ENCODE data around the gene PLOD1. TPM values are rescaled to one million over a fixed set of nuclear protein-coding genes. Genes with fewer than 3 reads are reported as not detected.

The PLOD1 gene
- total RNA-seq, 2 donors from 2014 or later = 71.5 to 81.8 TPM

DNA sequence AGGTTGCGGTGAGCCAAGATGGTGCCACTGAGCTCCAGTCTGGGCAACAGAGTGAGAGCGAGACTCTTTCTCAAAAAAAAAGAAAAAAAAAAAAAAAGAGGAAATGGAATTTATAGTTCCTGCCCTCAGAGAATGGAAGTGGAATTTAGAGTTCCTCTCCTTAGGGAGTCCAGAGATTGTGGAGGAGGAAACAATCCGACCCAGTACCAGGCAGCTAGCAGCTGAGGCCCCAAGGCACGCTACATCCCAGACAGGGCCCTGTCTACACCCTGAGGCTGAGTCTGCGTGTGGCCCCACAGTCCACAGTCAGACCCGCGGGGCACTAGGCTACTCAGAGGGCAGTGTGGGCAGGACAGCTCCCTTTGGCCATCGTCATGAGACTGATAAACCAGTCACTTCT is 43.8 kb downstream of the PLOD1 start:
- H3K27ac ChIP-seq (ENCODE audit: low read depth, low read length) = no peak overlapping the region

DNA sequence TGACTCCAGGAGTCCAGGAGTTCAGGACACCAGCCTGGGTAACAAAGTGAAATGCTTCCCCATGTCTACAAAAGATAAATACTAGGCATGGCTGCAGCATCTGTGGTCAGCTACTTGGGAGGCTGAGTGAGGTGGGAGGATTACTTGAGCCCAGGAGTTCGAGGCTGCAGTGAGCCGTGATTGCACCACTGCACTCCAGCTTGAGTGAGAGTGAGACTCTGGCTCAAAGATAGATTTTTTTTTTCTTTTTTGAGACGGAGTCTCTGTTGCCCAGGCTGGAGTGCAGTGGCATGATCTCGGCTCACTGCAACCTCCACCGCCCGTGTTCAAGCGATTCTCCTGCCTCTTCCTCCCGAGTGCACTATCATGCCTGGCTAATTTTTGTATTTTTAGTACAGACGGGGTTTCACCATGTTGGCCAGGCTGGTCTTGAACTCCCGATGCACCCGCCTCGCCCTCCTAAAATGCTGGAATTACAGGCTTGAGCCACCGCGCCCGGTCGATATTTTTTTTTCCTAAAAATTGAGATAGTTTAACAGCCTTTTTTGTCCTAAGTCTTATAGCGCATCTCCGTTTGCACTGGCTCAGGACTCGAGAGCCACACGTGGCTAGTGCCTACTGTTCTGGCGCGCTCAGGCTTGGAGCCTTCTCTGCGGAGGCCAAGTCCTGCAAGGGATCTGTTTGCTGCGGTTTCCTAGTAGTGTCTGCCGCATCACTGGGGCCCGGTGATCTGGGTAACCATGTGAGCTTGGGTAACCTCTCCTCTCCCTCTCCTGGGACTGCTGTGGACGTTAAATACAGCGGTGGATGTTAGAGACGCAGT is 44.7 kb downstream of the PLOD1 start:
- peak overlapping the region; percentile 96 for H3K4me3 Mint-ChIP-seq

More for the DNA sequence above, 43.8 kb downstream of the PLOD1 start:
- no peaks in the 10 kb centered on the region for H3K9me3 Mint-ChIP-seq
- Histone ChIP-seq H3K9me3 (ENCODE audit: control insufficient read depth, low read length) (no peaks in the 10 kb centered on the region), H3K4me3 (ENCODE audit: low read length) (no peak overlapping the region), H3K4me1 (ENCODE audit: control insufficient read depth, insufficient read depth, low read length) (no peaks in the 10 kb centered on the region), H3K9ac (ENCODE audit: extremely low read depth, low read length, poor library complexity, severe bottlenecking) (no peak overlapping the region), H3K27me3 (ENCODE audit: control insufficient read depth, insufficient read depth, low read length, poor library complexity, severe bottlenecking) (no peaks in the 10 kb centered on the region), H3K36me3 (ENCODE audit: control insufficient read depth, insufficient read depth, low read length) (peaks cover 28% of the 10 kb centered on the region)
- peaks cover 16% of the 10 kb centered on the region for H3K4me1 Mint-ChIP-seq
- 96 to 98% methylated on average over 6 to 8 of the region's 8 CpGs for WGBS, 2 experiments (ENCODE audit: insufficient coverage in 1 of 2, insufficient read length in 1 of 2)
- no peaks in the 10 kb centered on the region for H3K27me3 Mint-ChIP-seq (ENCODE audit: insufficient read depth)
- TF ChIP-seq, protein P1, sequence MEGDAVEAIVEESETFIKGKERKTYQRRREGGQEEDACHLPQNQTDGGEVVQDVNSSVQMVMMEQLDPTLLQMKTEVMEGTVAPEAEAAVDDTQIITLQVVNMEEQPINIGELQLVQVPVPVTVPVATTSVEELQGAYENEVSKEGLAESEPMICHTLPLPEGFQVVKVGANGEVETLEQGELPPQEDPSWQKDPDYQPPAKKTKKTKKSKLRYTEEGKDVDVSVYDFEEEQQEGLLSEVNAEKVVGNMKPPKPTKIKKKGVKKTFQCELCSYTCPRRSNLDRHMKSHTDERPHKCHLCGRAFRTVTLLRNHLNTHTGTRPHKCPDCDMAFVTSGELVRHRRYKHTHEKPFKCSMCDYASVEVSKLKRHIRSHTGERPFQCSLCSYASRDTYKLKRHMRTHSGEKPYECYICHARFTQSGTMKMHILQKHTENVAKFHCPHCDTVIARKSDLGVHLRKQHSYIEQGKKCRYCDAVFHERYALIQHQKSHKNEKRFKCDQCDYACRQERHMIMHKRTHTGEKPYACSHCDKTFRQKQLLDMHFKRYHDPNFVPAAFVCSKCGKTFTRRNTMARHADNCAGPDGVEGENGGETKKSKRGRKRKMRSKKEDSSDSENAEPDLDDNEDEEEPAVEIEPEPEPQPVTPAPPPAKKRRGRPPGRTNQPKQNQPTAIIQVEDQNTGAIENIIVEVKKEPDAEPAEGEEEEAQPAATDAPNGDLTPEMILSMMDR (conservative IDR thresholded peaks at IDR 0.05) = no peak
- H3K4me3 Mint-ChIP-seq = no peak overlapping the region
- no peak overlapping the region for H3K27ac Mint-ChIP-seq
- DNase-seq = no peak
- H3K36me3 Mint-ChIP-seq (ENCODE audit: low read depth) = peaks cover 25% of the 10 kb centered on the region

DNA sequence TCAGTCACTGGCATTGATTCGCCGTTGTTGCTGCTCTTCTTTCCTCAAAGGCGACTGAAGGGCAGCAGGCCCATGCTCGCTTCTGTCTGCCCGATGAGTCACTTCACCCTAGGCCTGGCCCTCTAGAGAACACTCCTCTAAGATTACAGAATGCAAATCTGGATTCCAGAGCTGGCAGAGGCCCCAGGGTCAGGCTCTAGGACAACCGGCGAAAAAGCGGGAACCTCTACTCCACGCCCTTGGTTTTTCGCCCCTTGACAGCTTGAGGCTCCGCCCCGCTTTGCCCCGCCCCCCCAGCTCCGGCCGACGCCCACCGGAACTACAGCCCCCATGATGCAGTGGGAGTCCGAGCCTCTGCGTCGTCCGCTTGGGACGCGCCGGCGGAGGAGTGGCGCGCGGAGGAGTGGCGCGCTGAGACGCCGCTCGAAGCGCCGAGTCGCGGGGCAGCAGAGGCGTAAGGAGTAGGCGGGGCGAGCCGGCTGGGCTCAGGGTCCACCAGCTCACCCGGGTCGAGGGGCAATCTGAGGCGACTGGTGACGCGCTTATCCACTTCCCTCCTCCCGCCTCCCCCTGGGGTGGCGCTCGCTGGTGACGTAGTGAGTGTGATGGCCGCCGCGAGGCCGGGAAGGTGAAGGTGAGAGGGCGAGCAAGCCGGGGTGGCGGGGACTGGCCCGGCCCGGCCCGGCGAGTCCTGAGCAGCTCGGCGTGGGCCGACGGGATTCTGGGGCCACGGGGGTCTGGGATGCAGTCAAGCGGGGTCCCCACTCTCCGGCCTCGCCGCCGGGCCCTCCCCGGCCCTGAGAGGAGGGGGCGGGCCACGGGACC is 45.5 kb downstream of the PLOD1 start, which contains the start of gene MFN2:
MFN2 (plus strand) TSS at position 594 of the 825 bp plus-strand sequence. CDS start 8,725 bp downstream, outside the sequence.
- 2 to 7% methylated on average over 26 to 74 of the region's 74 CpGs for WGBS, 2 experiments (ENCODE audit: insufficient coverage in 1 of 2, insufficient read length in 1 of 2)
- Mint-ChIP-seq H3K36me3 (ENCODE audit: low read depth) (peaks cover 31% of the 10 kb centered on the region), H3K27ac (peak within 1 kb of the TSS; percentile 99), H3K4me1 (peaks cover 16% of the 10 kb centered on the region), H3K27me3 (ENCODE audit: insufficient read depth) (no peaks in the 10 kb centered on the region), H3K4me3 (peak within 1 kb of the TSS; percentile 96), H3K9me3 (no peaks in the 10 kb centered on the region)
- Histone ChIP-seq H3K9ac (ENCODE audit: extremely low read depth, low read length, poor library complexity, severe bottlenecking) (peak within 1 kb of the TSS; percentile 86), H3K27ac (ENCODE audit: low read depth, low read length) (peak within 1 kb of the TSS; percentile 83), H3K36me3 (ENCODE audit: control insufficient read depth, insufficient read depth, low read length) (peaks cover 34% of the 10 kb centered on the region), H3K27me3 (ENCODE audit: control insufficient read depth, insufficient read depth, low read length, poor library complexity, severe bottlenecking) (no peaks in the 10 kb centered on the region), H3K4me3 (ENCODE audit: low read length) (peak within 1 kb of the TSS; percentile 91), H3K4me1 (ENCODE audit: control insufficient read depth, insufficient read depth, low read length) (no peaks in the 10 kb centered on the region), H3K9me3 (ENCODE audit: control insufficient read depth, low read length) (no peaks in the 10 kb centered on the region)
- TF ChIP-seq, protein P1 (conservative IDR thresholded peaks at IDR 0.05) = no peak
- DNase-seq = peak; percentile 99

More for the DNA sequence above, 44.7 kb downstream of the PLOD1 start:
- H3K27me3 Mint-ChIP-seq (ENCODE audit: insufficient read depth) = no peaks in the 10 kb centered on the region
- TF ChIP-seq, protein P1 (conservative IDR thresholded peaks at IDR 0.05) = no peak
- Histone ChIP-seq H3K36me3 (ENCODE audit: control insufficient read depth, insufficient read depth, low read length) (peaks cover 33% of the 10 kb centered on the region), H3K4me1 (ENCODE audit: control insufficient read depth, insufficient read depth, low read length) (no peaks in the 10 kb centered on the region), H3K9me3 (ENCODE audit: control insufficient read depth, low read length) (no peaks in the 10 kb centered on the region), H3K4me3 (ENCODE audit: low read length) (peak overlapping the region; percentile 80), H3K9ac (ENCODE audit: extremely low read depth, low read length, poor library complexity, severe bottlenecking) (peak overlapping the region; percentile 35), H3K27ac (ENCODE audit: low read depth, low read length) (peak overlapping the region; percentile 83), H3K27me3 (ENCODE audit: control insufficient read depth, insufficient read depth, low read length, poor library complexity, severe bottlenecking) (no peaks in the 10 kb centered on the region)
- H3K4me1 Mint-ChIP-seq = peaks cover 16% of the 10 kb centered on the region
- 64 to 68% methylated on average over 28 to 29 of the region's 29 CpGs for WGBS, 2 experiments (ENCODE audit: insufficient coverage in 1 of 2, insufficient read length in 1 of 2)
- H3K27ac Mint-ChIP-seq = peak overlapping the region; percentile 79
- H3K36me3 Mint-ChIP-seq (ENCODE audit: low read depth) = peaks cover 31% of the 10 kb centered on the region
- H3K9me3 Mint-ChIP-seq = no peaks in the 10 kb centered on the region
- no peak for DNase-seq

All from endodermal cell (in vitro differentiated cells).